H7 (cell line): ENCODE measurements around the gene FARSA. TPM values are rescaled to one million over a fixed set of nuclear protein-coding genes. Genes with fewer than 3 reads are reported as not detected.
"Not testable (repeated sequence)": the region's sequence is repeated elsewhere in the genome, so short reads cannot be mapped to it uniquely, and the experiment has no call there.

Experiments
- DNase-seq: peaks from one replicate; pipeline ENCODE4 v3.0.0; 2012
- H3K27me3 ChIP-seq: 2 replicates; pipeline ENCODE4 v1.6.0; 2011; ENCODE audit warnings: mild to moderate bottlenecking, low read length; ENCODE audit not compliant: control insufficient read depth, insufficient read depth
- H3K36me3 ChIP-seq: replicated peaks from 2 replicates; pipeline ENCODE4 v1.5.1; 2011; ENCODE audit warnings: low read length; ENCODE audit not compliant: control insufficient read depth, insufficient read depth
- H3K4me3 ChIP-seq: 2 replicates; pipeline ENCODE4 v1.5.1; 2011; ENCODE audit warnings: low read depth, mild to moderate bottlenecking, control low read depth, low read length, moderate library complexity; ENCODE audit not compliant: insufficient read depth
- total RNA-seq: library from RNA; depleted of rRNA; stranded (reverse); fragments of >200 nt; shearing (Covaris generic); gene quantifications from 2 replicates; pipeline ENCODE4 v1.2.3, GENCODE V29; 2014

Gene FARSA
- total RNA-seq, 1 experiment from 2014 or later, result 117 TPM

GRCh38 chr19:12959481-12959880 lies 26.0 kb upstream of the FARSA start:
- Histone ChIP-seq H3K27me3 (no peaks in the 10 kb centered on the region), H3K36me3 (peaks cover 8% of the 10 kb centered on the region), H3K4me3 (no peak overlapping the region)
- no peak for DNase-seq

GRCh38 chr19:12957389-12957952 lies 24.0 kb upstream of the FARSA start:
- Histone ChIP-seq H3K36me3 (peaks cover 12% of the 10 kb centered on the region), H3K4me3 (peak overlapping the region; percentile 100; the same call in 1 of the 2 replicates)
- DNase-seq, H3K27me3 ChIP-seq: not testable (repeated sequence)

DNA sequence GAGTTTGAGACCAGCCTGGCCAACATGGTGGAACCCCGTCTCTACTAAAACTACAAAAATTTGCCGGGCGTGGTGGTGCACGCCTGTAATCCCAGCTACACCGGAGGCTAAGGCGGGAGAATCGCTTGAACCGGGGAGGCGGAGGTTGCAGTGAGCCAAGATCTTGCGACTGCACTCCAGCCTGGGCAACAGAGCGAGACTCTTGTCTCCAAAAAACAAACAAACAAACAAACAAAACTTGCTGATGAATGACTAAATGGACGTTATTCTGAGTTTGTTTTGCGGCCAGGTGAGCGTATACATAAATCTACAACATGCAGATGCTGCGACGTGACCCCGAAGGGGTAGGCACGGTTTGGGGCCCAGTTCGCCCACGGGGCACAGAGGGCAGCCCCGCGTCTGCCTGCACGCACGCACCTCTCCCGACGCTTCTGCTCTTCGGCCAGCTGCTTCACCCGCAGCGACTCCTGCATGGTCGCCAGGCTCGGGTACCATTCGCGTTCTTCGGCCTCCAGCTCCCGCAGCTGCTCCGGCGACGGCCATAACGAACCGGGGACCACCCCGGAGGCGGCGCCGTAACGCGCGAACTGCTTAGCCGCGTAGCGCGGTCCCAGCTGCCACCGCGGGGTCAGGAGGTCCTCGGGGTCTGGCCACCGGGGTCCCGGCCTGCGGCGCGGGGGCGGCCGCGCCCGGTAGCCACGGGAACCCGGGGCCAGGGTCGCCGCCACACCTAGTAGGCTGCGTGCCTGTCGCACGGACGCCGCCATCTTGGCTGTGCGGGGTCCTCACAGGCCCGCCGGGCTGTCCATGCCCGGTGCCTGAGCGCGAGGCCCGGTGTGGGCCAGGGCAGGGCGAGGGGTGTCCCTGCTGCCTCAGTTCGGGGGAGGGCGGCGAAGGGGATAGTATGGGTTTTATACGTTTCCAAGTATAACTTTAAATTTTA lies 23.2 kb upstream of the FARSA start, which contains the start of gene GADD45GIP1:
Gene GADD45GIP1 (minus strand): TSS at position 778 of the 943 bp plus-strand sequence. CDS start 11 bp downstream, at position 767.
- Histone ChIP-seq H3K27me3 (no peaks in the 10 kb centered on the region), H3K4me3 (peak within 1 kb of the TSS; percentile 100), H3K36me3 (peaks cover 12% of the 10 kb centered on the region)
- peak; percentile 95 for DNase-seq

DNA sequence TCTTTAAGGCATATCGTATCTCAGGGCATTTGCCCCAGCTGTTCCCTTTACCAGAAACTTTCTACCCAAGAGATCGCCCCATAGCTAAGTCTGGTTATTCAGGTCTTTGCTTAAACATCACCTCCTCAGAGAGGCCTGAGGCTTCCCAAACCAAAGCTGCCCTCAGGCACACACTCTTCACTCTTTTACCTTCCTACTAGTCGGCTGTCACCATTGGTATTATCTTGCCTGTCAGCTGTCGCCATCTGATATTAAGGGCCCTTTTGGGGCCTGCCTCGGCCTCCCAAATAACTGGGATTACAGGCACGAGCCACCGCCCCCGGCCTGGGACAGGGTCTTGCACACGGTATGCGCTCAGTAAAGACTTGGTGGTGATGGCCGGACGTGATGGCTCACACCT lies 22.5 kb upstream of the FARSA start:
- Histone ChIP-seq H3K27me3 (no peaks in the 10 kb centered on the region), H3K36me3 (peaks cover 12% of the 10 kb centered on the region), H3K4me3 (peak overlapping the region; percentile 100)
- DNase-seq, result no peak

DNA sequence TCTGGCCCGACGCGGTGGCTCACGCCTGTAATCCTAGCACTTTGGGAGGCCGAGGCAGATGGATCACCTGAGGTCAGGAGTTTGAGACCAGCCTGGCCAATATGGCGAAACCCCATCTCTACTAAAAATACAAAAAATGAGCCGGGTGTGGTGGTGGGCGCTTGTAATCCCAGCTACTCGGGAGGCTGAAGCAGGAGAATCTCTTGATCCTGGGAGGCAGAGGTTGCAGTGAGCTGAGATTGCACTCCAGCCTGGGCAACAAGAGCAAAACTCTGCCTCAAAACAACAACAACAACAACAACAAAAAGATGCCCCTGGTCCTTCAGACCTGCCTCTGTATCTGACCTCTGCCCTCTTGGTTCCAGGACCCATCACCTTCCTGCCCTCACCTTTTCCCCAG lies 22.1 kb upstream of the FARSA start:
- not testable (repeated sequence) for H3K27me3 ChIP-seq, DNase-seq, H3K4me3 ChIP-seq
- H3K36me3 ChIP-seq, result peaks cover 12% of the 10 kb centered on the region

GRCh38 chr19:12954612-12954962 lies 21.1 kb upstream of the FARSA start:
- no peak for DNase-seq
- Histone ChIP-seq H3K27me3 (no peaks in the 10 kb centered on the region), H3K4me3 (no peak overlapping the region), H3K36me3 (peaks cover 16% of the 10 kb centered on the region)

GRCh38 chr19:12953799-12954611 lies 20.5 kb upstream of the FARSA start:
- H3K4me3 ChIP-seq, result no peak overlapping the region
- peaks cover 21% of the 10 kb centered on the region for H3K36me3 ChIP-seq

GRCh38 chr19:12953138-12953798 lies 19.8 kb upstream of the FARSA start:
- no peak overlapping the region for H3K4me3 ChIP-seq
- DNase-seq, result no peak
- H3K36me3 ChIP-seq, result peaks cover 28% of the 10 kb centered on the region

More at GRCh38 chr19:12953799-12954611, 20.5 kb upstream of the FARSA start:
- H3K27me3 ChIP-seq, result no peaks in the 10 kb centered on the region
- no peak for DNase-seq

DNA sequence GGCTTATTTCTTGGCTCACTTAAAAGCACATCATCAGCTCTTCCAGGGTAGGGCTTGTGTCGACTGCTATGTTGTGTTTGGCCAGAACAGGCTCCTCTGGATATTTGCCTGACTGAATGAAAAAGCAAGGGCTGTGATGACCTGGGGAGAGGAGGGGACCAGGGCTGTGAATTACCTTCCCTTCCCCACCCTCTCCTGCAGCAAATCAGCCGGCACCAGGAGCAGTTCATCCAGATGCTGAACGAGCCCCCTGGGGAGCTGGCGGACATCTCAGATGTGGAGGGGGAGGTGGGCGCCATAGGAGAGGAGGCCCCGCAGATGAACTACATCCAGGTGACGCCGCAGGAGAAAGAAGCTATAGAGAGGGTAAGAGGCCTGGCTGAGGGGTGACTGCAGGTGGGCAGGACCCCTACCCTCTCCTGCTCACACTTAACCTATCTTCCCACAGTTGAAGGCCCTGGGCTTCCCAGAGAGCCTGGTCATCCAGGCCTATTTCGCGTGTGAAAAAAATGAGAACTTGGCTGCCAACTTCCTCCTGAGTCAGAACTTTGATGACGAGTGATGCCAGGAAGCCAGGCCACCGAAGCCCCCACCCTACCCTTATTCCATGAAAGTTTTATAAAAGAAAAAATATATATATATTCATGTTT lies 19.1 kb upstream of the FARSA start:
- no peak for DNase-seq
- no peaks in the 10 kb centered on the region for H3K27me3 ChIP-seq
- H3K36me3 ChIP-seq, result peaks cover 33% of the 10 kb centered on the region
- no peak overlapping the region for H3K4me3 ChIP-seq

More at GRCh38 chr19:12953138-12953798, 19.8 kb upstream of the FARSA start:
- no peaks in the 10 kb centered on the region for H3K27me3 ChIP-seq

- DNase-seq, H3K27me3 ChIP-seq, H3K4me3 ChIP-seq: not testable (repeated sequence)
- H3K36me3 ChIP-seq, result peaks cover 35% of the 10 kb centered on the region
Observed at GRCh38 chr19:12952050-12952449, 18.5 kb upstream of the FARSA start.

GRCh38 chr19:12949363-12950283 lies 16.1 kb upstream of the FARSA start:
- H3K4me3 ChIP-seq, result no peak overlapping the region
- H3K36me3 ChIP-seq, result peaks cover 28% of the 10 kb centered on the region

GRCh38 chr19:12948612-12949362 lies 15.3 kb upstream of the FARSA start:
- DNase-seq, result no peak
- no peak overlapping the region for H3K4me3 ChIP-seq
- no peaks in the 10 kb centered on the region for H3K27me3 ChIP-seq
- H3K36me3 ChIP-seq, result peaks cover 24% of the 10 kb centered on the region

More at GRCh38 chr19:12949363-12950283, 16.1 kb upstream of the FARSA start:
- DNase-seq, result no peak
- no peaks in the 10 kb centered on the region for H3K27me3 ChIP-seq
